ENCODE data around the gene PRICKLE3. TPM values are rescaled to one million over a fixed set of nuclear protein-coding genes. Genes with fewer than 3 reads are reported as not detected.

The PRICKLE3 gene
- total RNA-seq, 4 donors from 2014 or later, result 14.2 to 17.6 (median 15.8) TPM

GRCh38 chrX:49225858-49226257 is 39.7 kb upstream of the PRICKLE3 start:
- no peak for DNase-seq
- Histone ChIP-seq H3K9me3 (no peaks in the 10 kb centered on the region), H3K4me1 (no peaks in the 10 kb centered on the region), H3K4me3 (no peak overlapping the region), H3K27ac (no peak overlapping the region), H3K27me3 (no peaks in the 10 kb centered on the region), H3K36me3 (no peaks in the 10 kb centered on the region)
- no peak for TF ChIP-seq CTCF (IDR thresholded peaks at IDR 0.05)
- no peak for TF ChIP-seq POLR2A (IDR thresholded peaks at IDR 0.05)
- intact Hi-C loops (cut with DNase I; ENCODE audit: low total_unique reads), result no loop called here

GRCh38 chrX:49221868-49222267 is 35.7 kb upstream of the PRICKLE3 start:
- no peak for TF ChIP-seq CTCF (IDR thresholded peaks at IDR 0.05)
- TF ChIP-seq POLR2A (IDR thresholded peaks at IDR 0.05), result no peak
- H3K27ac ChIP-seq, result no peak overlapping the region
- H3K4me1 ChIP-seq, result no peaks in the 10 kb centered on the region
- H3K4me3 ChIP-seq, result no peak overlapping the region
- H3K36me3 ChIP-seq, result no peaks in the 10 kb centered on the region
- no peaks in the 10 kb centered on the region for H3K9me3 ChIP-seq
- DNase-seq, result no peak
- no peaks in the 10 kb centered on the region for H3K27me3 ChIP-seq
- intact Hi-C loops (cut with DNase I; ENCODE audit: low total_unique reads), result no loop called here

- H3K9me3 ChIP-seq, result no peaks in the 10 kb centered on the region
- H3K4me1 ChIP-seq, result no peaks in the 10 kb centered on the region
- no peaks in the 10 kb centered on the region for H3K36me3 ChIP-seq
- no peak overlapping the region for H3K27ac ChIP-seq
- no peaks in the 10 kb centered on the region for H3K27me3 ChIP-seq
- intact Hi-C loops (cut with DNase I; ENCODE audit: low total_unique reads), result no loop called here
- TF ChIP-seq CTCF (IDR thresholded peaks at IDR 0.05) (no peak), POLR2A (IDR thresholded peaks at IDR 0.05) (no peak)
- no peak for DNase-seq
- no peak overlapping the region for H3K4me3 ChIP-seq
Observed at GRCh38 chrX:49220100-49220499, 33.9 kb upstream of the PRICKLE3 start.

- H3K9me3 ChIP-seq, result no peaks in the 10 kb centered on the region
- no peaks in the 10 kb centered on the region for H3K27me3 ChIP-seq
- no peak overlapping the region for H3K4me3 ChIP-seq
- H3K36me3 ChIP-seq, result no peaks in the 10 kb centered on the region
- no peak overlapping the region for H3K27ac ChIP-seq
- H3K4me1 ChIP-seq, result no peaks in the 10 kb centered on the region
- DNase-seq, result no peak
- TF ChIP-seq CTCF (IDR thresholded peaks at IDR 0.05), result no peak
- no peak for TF ChIP-seq POLR2A (IDR thresholded peaks at IDR 0.05)
- intact Hi-C loops (cut with DNase I; ENCODE audit: low total_unique reads), result no loop called here
Observed at GRCh38 chrX:49214996-49215526, 28.9 kb upstream of the PRICKLE3 start.

GRCh38 chrX:49214416-49214815 is 28.2 kb upstream of the PRICKLE3 start:
- no peak for DNase-seq
- TF ChIP-seq POLR2A (IDR thresholded peaks at IDR 0.05), result no peak
- TF ChIP-seq CTCF (IDR thresholded peaks at IDR 0.05), result no peak
- Histone ChIP-seq H3K27ac (no peak overlapping the region), H3K4me3 (no peak overlapping the region), H3K9me3 (no peaks in the 10 kb centered on the region), H3K27me3 (no peaks in the 10 kb centered on the region), H3K4me1 (no peaks in the 10 kb centered on the region), H3K36me3 (no peaks in the 10 kb centered on the region)
- intact Hi-C loops (cut with DNase I; ENCODE audit: low total_unique reads), result no loop called here
